Activated CD8-positive, alpha-beta memory T cell treated with anti-CD3 and anti-CD28 coated beads for 48 hours (primary cell): Measurements from ENCODE around the gene HEXIM2.
A peak's percentile ranks its signal among the peaks of the same experiment; 100 is the strongest.
"Not testable (repeated sequence)": the region's sequence is repeated elsewhere in the genome, so short reads cannot be mapped to it uniquely, and the experiment has no call there.

Source experiments
- DNase-seq, 3 experiments: peaks; one replicate each; pipeline ENCODE4 v3.0.0-alpha.2; 2020; ENCODE audit warnings: low read depth in 2 of 3, low spot score in 2 of 3

The HEXIM2 gene

GRCh38 chr17:45168991-45169752 is 7.5 kb downstream of the HEXIM2 start:
- no peak for DNase-seq

GRCh38 chr17:45170280-45170930 is 8.7 kb downstream of the HEXIM2 start:
- no peak for DNase-seq

GRCh38 chr17:45170931-45171337 is 9.3 kb downstream of the HEXIM2 start:
- DNase-seq = no peak

- DNase-seq = no peak
These were observed 9.9 kb downstream of the HEXIM2 start for GRCh38 chr17:45171338-45172231.

- no peak for DNase-seq
These were observed 10.5 kb downstream of the HEXIM2 start for GRCh38 chr17:45172232-45172540.

GRCh38 chr17:45172541-45173286 is 11.0 kb downstream of the HEXIM2 start:
- DNase-seq = peak in 2 of 3 experiments; percentile 21 to 29

GRCh38 chr17:45175759-45176115 is 14.1 kb downstream of the HEXIM2 start:
- DNase-seq = no peak

GRCh38 chr17:45177563-45177962 is 15.9 kb downstream of the HEXIM2 start:
- no peak for DNase-seq

GRCh38 chr17:45184144-45184543 is 22.5 kb downstream of the HEXIM2 start:
- DNase-seq = no peak

- no peak for DNase-seq
These were observed 25.2 kb downstream of the HEXIM2 start for GRCh38 chr17:45186801-45187354.

- DNase-seq = no peak
These were observed 27.3 kb downstream of the HEXIM2 start for GRCh38 chr17:45189009-45189408.

- no peak for DNase-seq
These were observed 29.0 kb downstream of the HEXIM2 start for GRCh38 chr17:45190503-45191255.

- no peak for DNase-seq
These were observed 33.7 kb downstream of the HEXIM2 start for GRCh38 chr17:45195424-45195823.

- no peak for DNase-seq
These were observed 35.4 kb downstream of the HEXIM2 start for GRCh38 chr17:45197108-45197507.

GRCh38 chr17:45197555-45198334 is 36.1 kb downstream of the HEXIM2 start:
- peak; percentile 75 to 92 (median 86) for DNase-seq

GRCh38 chr17:45200701-45201100 is 39.0 kb downstream of the HEXIM2 start:
- DNase-seq = no peak

- DNase-seq = no peak
These were observed 39.8 kb downstream of the HEXIM2 start for GRCh38 chr17:45201457-45201856.

GRCh38 chr17:45201880-45202279 is 40.2 kb downstream of the HEXIM2 start:
- not testable (repeated sequence) for DNase-seq

GRCh38 chr17:45218895-45219661 is 57.4 kb downstream of the HEXIM2 start:
- peak; percentile 61 to 95 (median 91) for DNase-seq
